Activated CD4-positive, CD25-positive, alpha-beta regulatory T cell treated with anti-CD3 and anti-CD28 coated beads, Interleukin-2, amount 50 U/mL, for 16 hours (primary cell): ENCODE results near the gene CBX1.

Source experiments
- DNase-seq: peaks from one replicate; pipeline ENCODE4 v3.0.0-alpha.2; 2020; ENCODE audit warnings: low read depth, low spot score

CBX1 gene

DNA sequence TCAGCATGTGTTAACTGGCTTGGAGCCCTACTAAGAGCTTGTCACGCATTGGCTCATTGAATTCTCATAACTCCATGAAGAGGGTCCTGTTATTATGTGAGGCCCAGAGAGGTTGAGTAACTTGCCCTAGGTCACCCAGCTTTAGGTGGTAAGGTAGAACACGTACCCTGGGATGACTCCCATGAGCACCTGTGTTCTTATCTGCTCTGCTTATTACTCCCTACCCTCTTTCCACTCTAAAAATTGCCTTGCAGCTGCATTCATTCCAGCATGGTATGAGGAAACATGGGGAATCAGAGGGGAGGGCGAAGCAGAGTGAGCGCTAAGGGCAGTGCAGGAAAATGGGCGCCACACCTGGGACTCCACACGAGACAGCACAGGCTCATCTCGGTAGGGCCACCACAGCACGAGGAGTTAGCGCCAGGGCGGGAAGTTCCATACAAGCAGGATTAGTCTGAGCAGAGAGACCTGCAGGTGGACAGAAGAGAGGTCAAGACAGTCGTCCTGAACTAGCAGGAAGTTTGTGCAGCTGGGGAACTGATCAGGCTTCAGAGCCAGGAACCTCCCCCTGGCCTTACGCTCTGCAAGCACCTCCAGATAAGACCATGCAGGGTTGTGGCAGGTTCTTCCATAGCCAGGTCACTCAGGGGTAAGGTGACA is 73.8 kb downstream of the CBX1 start:
- DNase-seq, result no peak

DNA sequence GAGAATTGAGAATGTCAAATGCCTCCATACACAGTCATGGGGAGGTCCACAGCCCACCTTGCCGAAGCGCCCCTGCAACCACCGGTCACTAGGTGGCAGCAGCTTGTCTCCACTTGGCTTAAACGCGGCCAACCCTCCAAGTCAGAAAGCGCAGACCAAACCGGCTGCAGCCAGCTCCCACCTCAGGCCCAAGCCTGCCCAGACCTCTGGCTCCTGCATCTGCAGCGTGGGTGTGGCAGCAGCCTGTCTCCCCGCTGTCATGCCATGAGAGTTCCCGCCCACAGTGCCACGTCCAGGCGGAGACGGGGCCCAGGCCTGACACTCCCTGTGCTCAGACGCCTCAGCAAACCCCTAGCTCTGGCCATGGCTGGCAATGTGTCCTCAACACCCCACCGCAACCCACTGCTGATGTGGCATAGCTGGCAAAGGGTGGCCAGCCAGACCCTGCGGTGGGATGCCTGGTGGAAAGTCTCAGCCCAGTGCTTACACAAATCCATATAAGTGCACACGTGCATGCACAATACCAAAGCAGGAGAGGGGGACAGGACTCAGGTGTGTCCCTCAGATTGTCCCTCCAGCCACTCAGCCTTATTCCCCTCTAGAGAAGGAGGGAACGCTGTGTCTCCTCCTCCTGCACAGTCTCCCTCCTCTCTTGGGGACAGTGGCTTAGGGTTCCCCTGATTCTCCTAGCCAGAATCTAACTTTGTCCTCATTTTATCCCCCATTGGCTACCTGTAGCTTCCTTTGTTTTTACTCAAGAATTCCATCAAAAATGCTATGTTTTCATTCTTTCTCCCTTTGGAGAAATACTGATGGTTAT is 74.6 kb downstream of the CBX1 start:
- peak; percentile 40 for DNase-seq

DNA sequence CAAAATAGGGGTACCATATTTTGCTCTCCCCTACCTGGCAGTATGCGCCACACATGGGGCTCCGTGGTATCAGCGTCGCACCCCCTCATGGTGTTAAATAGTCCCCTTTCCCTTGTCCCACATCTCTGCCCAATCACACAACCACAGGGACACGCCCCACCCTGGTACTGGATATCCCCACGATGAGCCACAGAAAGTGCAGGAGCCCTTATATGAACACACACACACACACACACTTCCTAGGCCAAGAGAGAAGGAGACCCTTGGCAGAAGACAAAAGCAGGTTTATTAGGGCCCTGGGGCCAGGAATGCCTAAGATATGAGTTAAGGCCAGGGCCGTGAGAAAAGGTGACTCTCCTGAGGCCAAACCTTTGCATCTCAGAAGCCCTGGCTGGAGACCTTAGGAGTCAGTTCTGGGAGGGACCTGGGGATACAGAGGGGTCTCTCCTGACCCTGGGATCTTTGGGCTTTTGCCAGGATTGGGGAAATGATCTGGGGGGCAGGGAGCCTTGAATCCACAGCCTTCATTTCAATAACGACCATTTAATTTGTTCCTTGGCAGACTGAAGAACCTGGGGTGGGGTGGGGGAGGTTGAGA is 75.3 kb downstream of the CBX1 start:
- no peak for DNase-seq

DNA sequence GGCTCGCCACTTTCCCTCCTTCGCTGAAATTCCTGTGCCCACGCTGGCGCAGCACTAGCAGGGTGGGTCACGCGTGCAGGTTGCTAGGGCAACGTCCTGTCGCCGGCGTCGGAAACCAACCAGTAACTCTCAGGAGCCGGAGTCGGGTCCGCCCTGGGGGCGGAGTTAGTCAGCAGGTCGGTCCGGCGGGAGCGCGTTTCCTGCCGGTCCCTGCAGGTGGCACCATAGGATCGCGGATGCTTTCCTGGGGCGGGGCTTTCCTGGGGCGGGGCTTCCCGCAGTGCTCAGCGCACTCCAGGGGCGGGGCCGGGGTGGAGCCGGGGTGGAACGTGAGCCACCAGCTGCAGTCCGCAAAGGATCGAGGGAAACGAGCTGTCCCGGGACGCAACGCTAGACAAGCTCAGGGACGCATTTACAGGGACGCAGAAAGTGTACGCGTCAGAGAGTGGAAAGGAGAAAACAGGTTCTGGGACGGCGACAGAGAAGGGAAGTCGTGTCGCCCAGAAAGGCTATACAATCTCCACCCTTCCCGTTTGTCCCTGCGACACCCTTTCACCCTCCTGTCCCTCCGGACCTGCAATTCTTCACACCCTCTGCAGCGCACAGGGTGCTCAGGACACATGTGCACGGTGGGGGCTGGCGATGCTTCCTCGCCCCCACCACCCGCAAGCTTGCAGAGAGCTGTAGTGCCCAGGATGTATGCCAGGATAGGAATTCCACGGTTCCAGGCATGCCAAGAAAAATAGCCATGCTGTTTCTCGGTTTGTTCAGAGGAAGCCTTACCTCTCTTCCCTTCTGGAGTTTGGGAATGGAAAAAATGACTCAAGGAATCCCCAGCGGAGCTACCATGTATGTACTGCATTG is 76.0 kb downstream of the CBX1 start:
- peak; percentile 92 for DNase-seq

DNA sequence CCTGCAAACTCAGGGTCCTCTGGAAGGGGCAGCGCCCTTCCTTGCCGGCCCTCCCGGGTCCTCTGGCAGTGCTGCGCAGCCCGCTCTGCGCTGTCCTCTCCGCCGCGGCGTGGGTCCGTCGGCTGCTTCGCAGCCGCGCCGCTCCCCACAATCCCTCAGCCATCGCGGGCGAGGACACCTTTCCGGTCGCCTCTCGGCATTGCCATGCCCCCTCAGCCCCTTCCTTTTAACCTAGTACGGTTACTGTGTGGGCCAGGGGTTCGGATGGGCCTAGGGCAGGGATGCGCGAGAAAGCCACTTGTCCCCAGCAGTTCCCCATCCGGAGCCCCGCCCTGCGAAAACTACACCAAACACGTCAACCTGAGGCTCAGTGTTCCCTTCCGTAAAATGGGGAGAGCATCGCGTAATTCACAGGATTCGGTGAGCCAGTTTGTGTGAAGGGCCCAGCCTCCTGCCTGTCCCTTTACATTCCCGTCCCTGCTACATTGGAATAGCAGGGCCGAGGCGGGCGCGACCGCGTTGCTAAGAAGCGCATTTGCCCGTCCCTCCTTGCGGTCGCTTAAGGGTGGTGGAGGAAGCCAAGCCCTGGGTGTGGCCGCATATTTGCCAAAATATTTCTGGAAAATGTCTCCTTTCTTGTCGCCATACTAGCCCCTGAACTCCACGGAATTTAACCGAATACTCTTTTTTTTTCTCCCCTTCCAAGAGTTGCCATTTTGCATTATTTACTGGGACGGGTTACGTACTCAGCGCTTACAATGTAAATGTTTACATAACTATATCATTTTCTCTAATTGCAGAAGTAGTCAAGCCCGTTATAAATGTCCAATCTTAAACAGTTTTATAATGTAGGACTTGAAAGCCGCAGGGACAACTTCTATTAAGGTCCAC is 76.9 kb downstream of the CBX1 start:
- no peak for DNase-seq

DNA sequence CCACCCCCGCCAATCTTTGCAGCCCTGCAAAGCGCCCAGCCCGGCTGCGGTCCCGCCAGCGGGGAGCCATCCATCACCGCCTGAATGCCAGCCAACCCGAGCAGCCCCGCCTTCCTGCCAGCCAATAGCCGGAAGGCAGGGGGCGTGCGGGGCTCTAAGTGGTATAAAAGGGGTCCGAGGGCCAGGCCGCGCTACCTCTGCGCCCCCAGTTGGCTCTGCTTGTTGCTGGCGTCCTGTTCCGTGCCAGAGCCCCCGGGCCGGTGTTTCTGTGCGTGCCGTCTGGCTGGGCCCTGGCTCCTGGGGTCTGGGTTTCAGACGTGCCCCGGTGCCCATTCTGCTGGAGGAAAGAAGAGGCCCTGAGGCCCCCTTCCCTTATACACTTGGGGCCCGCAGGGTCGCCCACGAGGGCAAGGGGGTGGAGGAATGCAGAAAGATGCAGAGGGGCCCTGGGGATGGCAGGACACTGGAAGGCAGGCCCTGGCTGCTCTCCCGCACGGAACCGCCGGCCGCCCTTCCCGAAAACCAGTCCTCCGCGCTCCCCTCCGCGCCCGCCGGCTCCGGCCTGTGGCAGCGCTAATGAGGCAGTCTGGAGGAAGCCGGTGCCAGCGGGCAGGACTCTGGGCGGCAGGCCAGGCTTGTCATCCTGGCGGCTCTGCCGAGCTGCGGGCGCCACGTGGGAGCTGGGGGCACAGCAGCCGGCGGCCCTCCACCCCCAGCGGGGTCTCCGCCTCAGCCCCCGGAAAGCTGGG is 77.7 kb downstream of the CBX1 start:
- DNase-seq, result no peak

DNA sequence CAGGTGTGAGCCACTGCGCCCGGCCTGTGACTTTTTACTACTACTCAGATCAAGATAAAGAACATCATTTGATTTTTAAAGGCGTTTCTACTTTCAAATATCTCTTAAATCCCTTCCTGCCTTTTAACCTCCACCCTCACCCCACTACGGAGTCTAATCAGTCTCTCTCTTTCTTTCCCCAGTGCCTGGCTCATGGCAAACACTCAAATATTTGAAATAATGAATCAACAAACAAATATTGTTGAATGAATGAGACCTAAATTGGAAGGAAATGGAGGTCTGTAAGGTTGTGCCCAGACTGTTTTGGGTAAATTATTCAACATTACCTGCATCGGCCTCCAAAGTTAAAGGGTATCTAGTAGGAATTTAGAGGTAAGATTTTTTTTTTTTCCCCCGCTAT is 78.4 kb downstream of the CBX1 start:
- no peak for DNase-seq

DNA sequence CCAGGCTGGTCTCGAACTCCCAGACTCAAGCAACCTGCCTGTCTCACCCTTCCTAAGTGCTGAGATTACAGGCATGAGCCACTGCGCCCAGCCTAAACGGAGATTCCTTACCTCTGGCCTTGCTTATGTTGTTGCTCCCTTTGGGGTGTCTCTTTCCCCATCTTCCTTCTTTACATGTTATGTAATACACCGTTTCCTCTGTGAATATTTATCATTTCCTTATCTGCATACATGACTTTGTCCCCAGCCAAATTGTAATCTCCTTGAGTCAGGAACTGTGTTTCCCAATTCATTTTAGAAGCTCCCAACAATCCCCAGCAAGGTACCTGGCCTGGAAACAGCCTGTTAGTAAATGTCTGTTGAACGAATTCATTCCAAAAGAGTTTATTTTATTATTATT is 79.3 kb downstream of the CBX1 start:
- no peak for DNase-seq
